Keratinocyte (primary cell): ENCODE results near the gene RABL6. TPM values are rescaled to one million over a fixed set of nuclear protein-coding genes. Genes with fewer than 3 reads are reported as not detected.

Experiments used
- DNase-seq: peaks from one replicate; pipeline ENCODE4 v3.0.0-alpha.2; 2011; ENCODE audit warnings: low read depth, missing footprints, low spot score
- FAIRE-seq: peaks from 2 replicates; lab custom pipeline; 2011; peaks lifted over from hg19 to GRCh38; lab: Jason Lieb, UNC
- H2AFZ ChIP-seq: 2 replicates; pipeline ENCODE4 v1.6.0; 2012; ENCODE audit warnings: low read length, control low read depth, inconsistent platforms; ENCODE audit not compliant: control insufficient read depth
- H3K27ac ChIP-seq: 2 replicates; pipeline ENCODE4 v1.5.1; 2011; ENCODE audit warnings: low read length; ENCODE audit not compliant: control insufficient read depth, insufficient read depth
- H3K27me3 ChIP-seq: 3 replicates; pipeline ENCODE4 v1.6.0; 2011; ENCODE audit warnings: low read length; ENCODE audit not compliant: control insufficient read depth, insufficient read depth; ENCODE audit errors: extremely low read depth
- H3K36me3 ChIP-seq, 2 experiments: 2 replicates in 1 of 2; 3 replicates in 1 of 2; pipeline ENCODE4 v1.5.1; 2011; ENCODE audit warnings: low read length in 2 of 2, mild to moderate bottlenecking in 1 of 2; ENCODE audit not compliant: control insufficient read depth in 2 of 2, insufficient read depth in 2 of 2; ENCODE audit errors: extremely low read depth in 1 of 2
- H3K4me1 ChIP-seq: 3 replicates; pipeline ENCODE4 v1.5.1; 2011; ENCODE audit warnings: low read length; ENCODE audit not compliant: control insufficient read depth, insufficient read depth; ENCODE audit errors: extremely low read depth
- H3K4me2 ChIP-seq: 3 replicates; pipeline ENCODE4 v1.6.0; 2011; ENCODE audit warnings: low read depth, low read length; ENCODE audit not compliant: control insufficient read depth, insufficient read depth; ENCODE audit errors: extremely low read depth
- H3K4me3 ChIP-seq, 3 experiments: fragments of 200-600 bp in 1 of 3; sonication (generic) in 1 of 3; 2 replicates in 2 of 3; 3 replicates in 1 of 3; pipeline ENCODE4 v1.5.1; 2011 to 2016; ENCODE audit warnings: low read length in 3 of 3, mild to moderate bottlenecking in 3 of 3, control low read depth in 2 of 3, inconsistent platforms in 1 of 3, low read depth in 1 of 3, mixed read lengths in 1 of 3, mixed run types in 1 of 3, moderate library complexity in 1 of 3; ENCODE audit not compliant: control insufficient read depth in 2 of 3, insufficient read depth in 2 of 3; ENCODE audit errors: extremely low read depth in 1 of 3
- H3K79me2 ChIP-seq: 2 replicates; pipeline ENCODE4 v1.6.0; 2012; ENCODE audit warnings: low read length; ENCODE audit not compliant: control insufficient read depth, insufficient read depth
- H3K9ac ChIP-seq: 3 replicates; pipeline ENCODE4 v1.6.0; 2011; ENCODE audit warnings: low read length; ENCODE audit not compliant: control insufficient read depth, insufficient read depth; ENCODE audit errors: extremely low read depth
- H3K9me1 ChIP-seq: 3 replicates; pipeline ENCODE4 v1.6.0; 2011; ENCODE audit warnings: low read length; ENCODE audit not compliant: control insufficient read depth, insufficient read depth; ENCODE audit errors: extremely low read depth
- H3K9me3 ChIP-seq: 2 replicates; pipeline ENCODE4 v1.5.1; 2012; ENCODE audit warnings: low read depth, low read length; ENCODE audit not compliant: control insufficient read depth
- H4K20me1 ChIP-seq: 3 replicates; pipeline ENCODE4 v1.6.0; 2011; ENCODE audit warnings: low read length; ENCODE audit not compliant: control insufficient read depth, insufficient read depth; ENCODE audit errors: extremely low read depth
- CTCF ChIP-seq, 3 experiments: IDR thresholded peaks in 1 of 3; conservative IDR thresholded peaks in 1 of 3; optimal IDR thresholded peaks in 1 of 3; 2 replicates in 2 of 3; 3 replicates in 1 of 3; pipeline versions ENCODE3 to v1.5.1; 2011; ENCODE audit warnings: low read length in 3 of 3, mild to moderate bottlenecking in 3 of 3, moderate library complexity in 2 of 3, control low read depth in 1 of 3, inconsistent platforms in 1 of 3; ENCODE audit not compliant: insufficient read depth in 2 of 3; ENCODE audit errors: extremely low read depth in 1 of 3
- EZH2 ChIP-seq: IDR thresholded peaks from one replicate; pipeline ENCODE4 v1.6.1; 2012; ENCODE audit warnings: inconsistent platforms, mild to moderate bottlenecking, low read length, moderate library complexity
- dilution Hi-C: fragments of 300-500 bp; cut with MboI; formaldehyde crosslinking; loops from one replicate; pipeline ENCODE4 v1.7.0; 2020; ENCODE audit warnings: low sequenced_read_pairs; ENCODE audit not compliant: extremely low pct_ligation_motif_present
- polyA plus RNA-seq, 5 experiments: library from polyadenylated mRNA; depleted of rRNA in 3 of 5; stranded (reverse) in 3 of 5; stranded (forward) in 1 of 5; unstranded in 1 of 5; fragments of >200 nt; gene quantifications; 1 replicate in 1 of 5; 2 replicates in 3 of 5; 3 replicates in 1 of 5; pipeline versions ENCODE4 v1.2.1 to v1.2.3, GENCODE V29; 2011 to 2012; ENCODE audit warnings: missing spikeins in 2 of 5, low read depth in 1 of 5, low replicate concordance in 1 of 5

The RABL6 gene
- polyA plus RNA-seq, 1 donor (not counting 4 experiments of a cell fraction or from before 2014, with no cell fraction given) = 46.3 TPM

- dilution Hi-C loops = no loop called here
Observed at GRCh38 chr9:136776947-136777346, 30.8 kb upstream of the RABL6 start.

GRCh38 chr9:136777359-136777758 lies 30.4 kb upstream of the RABL6 start:
- H4K20me1 ChIP-seq = no peaks in the 10 kb centered on the region
- H3K4me2 ChIP-seq = no peak overlapping the region
- no peaks in the 10 kb centered on the region for H3K9me1 ChIP-seq
- H3K4me1 ChIP-seq = no peaks in the 10 kb centered on the region
- no peak for FAIRE-seq
- no peaks in the 10 kb centered on the region for H3K36me3 ChIP-seq
- H3K27ac ChIP-seq = no peak overlapping the region
- H3K27me3 ChIP-seq = peaks cover 25% of the 10 kb centered on the region
- TF ChIP-seq CTCF (optimal IDR thresholded peaks at IDR 0.05 in 1 of 3, IDR thresholded peaks at IDR 0.05 in 1 of 3, conservative IDR thresholded peaks at IDR 0.05 in 1 of 3; ENCODE audit: extremely low read depth in 1 of 3, insufficient read depth in 2 of 3, low read length in 3 of 3) (no peak), EZH2 (no peak)
- no peak overlapping the region for H2AFZ ChIP-seq
- dilution Hi-C loops = no loop called here
- no peaks in the 10 kb centered on the region for H3K79me2 ChIP-seq
- DNase-seq = no peak
- no peak overlapping the region for H3K4me3 ChIP-seq
- no peak overlapping the region for H3K9ac ChIP-seq
- H3K9me3 ChIP-seq = peaks cover 5% of the 10 kb centered on the region

More at GRCh38 chr9:136776947-136777346, 30.8 kb upstream of the RABL6 start:
- H3K9ac ChIP-seq = no peak overlapping the region
- H3K27ac ChIP-seq = no peak overlapping the region
- FAIRE-seq = no peak
- no peak for TF ChIP-seq EZH2
- no peak for TF ChIP-seq CTCF (optimal IDR thresholded peaks at IDR 0.05 in 1 of 3, IDR thresholded peaks at IDR 0.05 in 1 of 3, conservative IDR thresholded peaks at IDR 0.05 in 1 of 3; ENCODE audit: extremely low read depth in 1 of 3, insufficient read depth in 2 of 3, low read length in 3 of 3)
- no peaks in the 10 kb centered on the region for H3K79me2 ChIP-seq
- H3K36me3 ChIP-seq = no peaks in the 10 kb centered on the region
- H3K4me1 ChIP-seq = no peaks in the 10 kb centered on the region
- H3K27me3 ChIP-seq = peaks cover 25% of the 10 kb centered on the region
- H4K20me1 ChIP-seq = no peaks in the 10 kb centered on the region
- H3K4me2 ChIP-seq = no peak overlapping the region
- no peak overlapping the region for H2AFZ ChIP-seq
- DNase-seq = no peak
- no peaks in the 10 kb centered on the region for H3K9me1 ChIP-seq
- H3K9me3 ChIP-seq = peaks cover 5% of the 10 kb centered on the region
- no peak overlapping the region for H3K4me3 ChIP-seq
